Measurements from ENCODE around the gene DCP2. TPM values are rescaled to one million over a fixed set of nuclear protein-coding genes. Genes with fewer than 3 reads are reported as not detected.

Gene DCP2
- total and polyA plus RNA-seq, 10 of the 15 experiments (the other 5 are each of a cell fraction or from before 2014, with no cell fraction given) = 23.4 to 81.6 (median 47.4) TPM

- in situ Hi-C loops (cut with MboI) = no loop called here
- no peaks in the 10 kb centered on the region for H4K20me1 ChIP-seq (ENCODE audit: control insufficient read depth, insufficient read depth)
- ATAC-seq (no peak), FAIRE-seq (peak; percentile 56), DNase-seq (ENCODE audit: low read depth, low spot score) (no peak)
- H3K36me3 ChIP-seq (ENCODE audit: control insufficient read depth in 2 of 2, insufficient read depth in 2 of 2, low read length in 1 of 2) = no peaks in the 10 kb centered on the region
- ChIA-PET POLR2A (no interaction called here), SMC1A (ENCODE audit: uncharacterized antibody, unreplicated experiment) (interaction anchor here (0.7 to 2.6 kb wide), 4 partner anchors 9 to 80 kb away, joined by 3 to 9 read pairs (median 4); partner anchors contain the start of gene SRP19), CTCF (interaction anchor here (0.9 kb wide), 1 partner anchor 17 kb away, joined by 3 read pairs; no protein-coding TSS in a partner anchor), RAD21 (ENCODE audit: unreplicated experiment) (no interaction called here)
- H3K4me1 ChIP-seq (ENCODE audit: control insufficient read depth, insufficient read depth, low read length) = no peaks in the 10 kb centered on the region
- no peak overlapping the region for H3K9ac ChIP-seq (ENCODE audit: control insufficient read depth, insufficient read depth, low read length)
- H3K27me3 ChIP-seq (replicated peaks in 1 of 2; ENCODE audit: control insufficient read depth in 2 of 2, insufficient read depth in 2 of 2, low read length in 1 of 2) = no peaks in the 10 kb centered on the region
- WGBS (ENCODE audit: insufficient coverage, insufficient replicate concordance, low lambda C conversion rate, missing lambda C conversion rate) = 25% methylated on average over 2 of the region's 2 CpGs
- no peak overlapping the region for H2AFZ ChIP-seq (ENCODE audit: control insufficient read depth, low read depth, low read length)
- H3K9me3 ChIP-seq (replicated peaks; ENCODE audit: control insufficient read depth, insufficient read depth, low read length) = no peaks in the 10 kb centered on the region
- no peak overlapping the region for H3K4me2 ChIP-seq (ENCODE audit: control insufficient read depth, insufficient read depth)
- intact Hi-C loops (cut with micrococcal nuclease; ENCODE audit: unreplicated experiment) = no loop called here
- no TSS peak for BruUV-seq (replicated peaks)
- no peaks in the 10 kb centered on the region for H3K79me2 ChIP-seq (ENCODE audit: control insufficient read depth, insufficient read depth, low read length)
- no peak overlapping the region for H3K27ac ChIP-seq (ENCODE audit: control insufficient read depth, insufficient read depth)
- no peak overlapping the region for H3K4me3 ChIP-seq
- TF ChIP-seq, protein P1, sequence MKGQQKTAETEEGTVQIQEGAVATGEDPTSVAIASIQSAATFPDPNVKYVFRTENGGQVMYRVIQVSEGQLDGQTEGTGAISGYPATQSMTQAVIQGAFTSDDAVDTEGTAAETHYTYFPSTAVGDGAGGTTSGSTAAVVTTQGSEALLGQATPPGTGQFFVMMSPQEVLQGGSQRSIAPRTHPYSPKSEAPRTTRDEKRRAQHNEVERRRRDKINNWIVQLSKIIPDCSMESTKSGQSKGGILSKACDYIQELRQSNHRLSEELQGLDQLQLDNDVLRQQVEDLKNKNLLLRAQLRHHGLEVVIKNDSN (IDR thresholded peaks at IDR 0.05; ENCODE audit: borderline replicate concordance, extremely low read length, insufficient read depth, low read depth, low read length) = no peak
- TF ChIP-seq ZNF217 (IDR thresholded peaks at IDR 0.05) (no peak), NFYA (IDR thresholded peaks at IDR 0.05; ENCODE audit: borderline replicate concordance, low read depth, low read length) (no peak), YBX1 (IDR thresholded peaks at IDR 0.05) (no peak), PML (IDR thresholded peaks at IDR 0.05; ENCODE audit: low read length) (no peak), MEF2A (IDR thresholded peaks at IDR 0.05; ENCODE audit: insufficient read depth, low read depth, low read length) (no peak), KAT2A (conservative IDR thresholded peaks at IDR 0.05; ENCODE audit: control insufficient read depth, low read depth, low read length) (no peak), BCL11A (IDR thresholded peaks at IDR 0.05; ENCODE audit: low read depth, low read length) (no peak), NR2C1 (IDR thresholded peaks at IDR 0.05) (no peak), ZNF207 (IDR thresholded peaks at IDR 0.05; ENCODE audit: borderline replicate concordance) (no peak), NBN (IDR thresholded peaks at IDR 0.05) (no peak), CTCF (IDR thresholded peaks at IDR 0.05 in 2 of 3, conservative IDR thresholded peaks at IDR 0.05 in 1 of 3; ENCODE audit: control insufficient read depth in 2 of 3, extremely low read depth in 1 of 3, insufficient read depth in 1 of 3, low read depth in 3 of 3, low read length in 3 of 3) (no peak)
- TF ChIP-seq, protein P2, sequence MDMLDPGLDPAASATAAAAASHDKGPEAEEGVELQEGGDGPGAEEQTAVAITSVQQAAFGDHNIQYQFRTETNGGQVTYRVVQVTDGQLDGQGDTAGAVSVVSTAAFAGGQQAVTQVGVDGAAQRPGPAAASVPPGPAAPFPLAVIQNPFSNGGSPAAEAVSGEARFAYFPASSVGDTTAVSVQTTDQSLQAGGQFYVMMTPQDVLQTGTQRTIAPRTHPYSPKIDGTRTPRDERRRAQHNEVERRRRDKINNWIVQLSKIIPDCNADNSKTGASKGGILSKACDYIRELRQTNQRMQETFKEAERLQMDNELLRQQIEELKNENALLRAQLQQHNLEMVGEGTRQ (IDR thresholded peaks at IDR 0.05; ENCODE audit: borderline replicate concordance, low read depth, low read length) = no peak
- TF ChIP-seq, protein P3, sequence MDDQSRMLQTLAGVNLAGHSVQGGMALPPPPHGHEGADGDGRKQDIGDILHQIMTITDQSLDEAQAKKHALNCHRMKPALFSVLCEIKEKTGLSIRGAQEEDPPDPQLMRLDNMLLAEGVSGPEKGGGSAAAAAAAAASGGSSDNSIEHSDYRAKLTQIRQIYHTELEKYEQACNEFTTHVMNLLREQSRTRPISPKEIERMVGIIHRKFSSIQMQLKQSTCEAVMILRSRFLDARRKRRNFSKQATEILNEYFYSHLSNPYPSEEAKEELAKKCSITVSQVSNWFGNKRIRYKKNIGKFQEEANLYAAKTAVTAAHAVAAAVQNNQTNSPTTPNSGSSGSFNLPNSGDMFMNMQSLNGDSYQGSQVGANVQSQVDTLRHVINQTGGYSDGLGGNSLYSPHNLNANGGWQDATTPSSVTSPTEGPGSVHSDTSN (IDR thresholded peaks at IDR 0.05; ENCODE audit: insufficient replicate concordance, low read depth, low read length) = no peak
- TF ChIP-seq, protein P4, sequence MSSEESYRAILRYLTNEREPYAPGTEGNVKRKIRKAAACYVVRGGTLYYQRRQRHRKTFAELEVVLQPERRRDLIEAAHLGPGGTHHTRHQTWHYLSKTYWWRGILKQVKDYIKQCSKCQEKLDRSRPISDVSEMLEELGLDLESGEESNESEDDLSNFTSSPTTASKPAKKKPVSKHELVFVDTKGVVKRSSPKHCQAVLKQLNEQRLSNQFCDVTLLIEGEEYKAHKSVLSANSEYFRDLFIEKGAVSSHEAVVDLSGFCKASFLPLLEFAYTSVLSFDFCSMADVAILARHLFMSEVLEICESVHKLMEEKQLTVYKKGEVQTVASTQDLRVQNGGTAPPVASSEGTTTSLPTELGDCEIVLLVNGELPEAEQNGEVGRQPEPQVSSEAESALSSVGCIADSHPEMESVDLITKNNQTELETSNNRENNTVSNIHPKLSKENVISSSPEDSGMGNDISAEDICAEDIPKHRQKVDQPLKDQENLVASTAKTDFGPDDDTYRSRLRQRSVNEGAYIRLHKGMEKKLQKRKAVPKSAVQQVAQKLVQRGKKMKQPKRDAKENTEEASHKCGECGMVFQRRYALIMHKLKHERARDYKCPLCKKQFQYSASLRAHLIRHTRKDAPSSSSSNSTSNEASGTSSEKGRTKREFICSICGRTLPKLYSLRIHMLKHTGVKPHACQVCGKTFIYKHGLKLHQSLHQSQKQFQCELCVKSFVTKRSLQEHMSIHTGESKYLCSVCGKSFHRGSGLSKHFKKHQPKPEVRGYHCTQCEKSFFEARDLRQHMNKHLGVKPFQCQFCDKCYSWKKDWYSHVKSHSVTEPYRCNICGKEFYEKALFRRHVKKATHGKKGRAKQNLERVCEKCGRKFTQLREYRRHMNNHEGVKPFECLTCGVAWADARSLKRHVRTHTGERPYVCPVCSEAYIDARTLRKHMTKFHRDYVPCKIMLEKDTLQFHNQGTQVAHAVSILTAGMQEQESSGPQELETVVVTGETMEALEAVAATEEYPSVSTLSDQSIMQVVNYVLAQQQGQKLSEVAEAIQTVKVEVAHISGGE (CRISPR knock-in tag; IDR thresholded peaks at IDR 0.05) = no peak
These were observed 35.9 kb upstream of the DCP2 start for GRCh38 chr5:112940670-112941069.
